HG03378 (cell line): ENCODE results near the gene MBD5.
A peak's percentile ranks its signal among the peaks of the same experiment; 100 is the strongest.

Source experiments
- ATAC-seq: cut with Tn5 transposase; IDR thresholded peaks from one replicate; pipeline ENCODE4 v1.9.1; 2021; ENCODE audit warnings: mild to moderate bottlenecking, moderate library complexity; ENCODE audit not compliant: unreplicated experiment

MBD5 gene

DNA sequence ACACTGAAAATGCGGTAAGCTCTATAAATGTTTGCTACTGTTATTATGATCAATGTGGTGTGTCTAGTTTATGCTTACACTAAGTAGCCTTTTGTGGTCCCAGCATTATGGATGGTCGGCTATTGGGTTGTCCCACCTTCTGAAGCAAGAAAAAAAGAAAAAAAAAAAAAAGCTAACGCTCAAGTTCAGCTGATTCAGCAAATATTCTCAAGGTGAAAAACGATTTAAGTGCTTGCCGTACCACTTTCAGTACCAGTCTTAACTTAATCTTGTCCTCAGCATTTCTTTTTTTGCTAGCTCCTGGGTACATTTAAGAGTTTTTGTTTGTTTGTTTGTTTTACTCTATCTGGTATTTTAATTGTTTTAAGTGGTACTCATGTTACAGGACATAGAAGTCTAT, 87.5 kb downstream of the MBD5 start:
- no peak for ATAC-seq

DNA sequence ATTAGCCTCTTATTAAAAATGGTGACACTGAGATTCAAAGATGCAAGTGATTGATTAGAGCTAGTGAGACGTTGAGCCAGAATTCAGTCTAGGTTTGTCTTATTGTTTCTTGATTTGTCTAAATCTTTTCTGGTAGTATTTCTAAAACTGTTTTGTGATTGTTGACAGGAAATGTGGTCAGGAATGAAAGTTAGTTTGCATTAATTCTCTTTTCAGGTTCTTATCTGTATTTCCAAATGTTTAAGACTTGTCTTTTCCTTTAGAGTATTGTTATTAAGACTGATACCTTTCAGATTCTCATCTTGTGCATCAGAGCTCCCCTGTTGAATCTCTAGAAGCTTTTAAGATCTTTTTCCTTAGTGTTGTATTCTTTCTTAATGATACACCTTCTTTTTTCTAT, 89.3 kb downstream of the MBD5 start:
- no peak for ATAC-seq

DNA sequence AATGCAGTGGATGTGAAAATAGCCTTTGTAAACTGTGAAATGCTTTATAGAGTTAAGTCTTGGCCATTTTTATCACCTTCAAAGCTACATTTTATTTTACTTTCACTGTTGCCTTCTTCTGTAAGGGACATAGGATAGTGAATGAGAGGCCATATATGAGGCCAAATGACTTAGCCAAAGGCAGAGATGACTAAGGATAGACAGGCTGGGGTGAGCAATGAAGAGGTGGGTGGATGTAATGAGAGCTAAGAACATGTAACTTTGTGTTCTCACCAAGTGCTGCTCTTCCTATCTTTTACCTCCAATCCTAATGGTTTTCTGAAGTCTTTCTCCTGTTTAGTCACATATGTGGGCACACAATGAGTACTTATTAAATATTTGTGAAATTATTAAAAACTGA, 101.9 kb downstream of the MBD5 start:
- no peak for ATAC-seq

DNA sequence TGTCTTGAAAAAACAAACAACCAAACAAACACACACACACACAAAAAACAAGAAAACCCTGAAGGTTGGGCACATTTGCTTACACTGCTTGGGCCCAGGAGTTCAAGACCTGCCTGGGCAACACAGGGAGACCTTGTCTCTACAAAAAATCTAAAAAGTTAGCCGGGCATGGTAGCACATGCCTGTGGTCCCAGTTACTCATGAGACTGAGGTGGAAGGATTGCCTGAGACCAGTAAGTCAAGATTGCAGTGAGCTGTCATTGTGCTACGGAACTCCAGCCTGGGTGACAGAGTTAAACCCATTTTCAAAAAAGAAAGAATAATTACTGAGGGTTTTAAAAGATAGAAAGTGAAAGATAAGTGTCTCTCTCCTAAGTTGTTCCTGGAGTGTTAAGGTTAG, 103.4 kb downstream of the MBD5 start:
- ATAC-seq, result no peak

DNA sequence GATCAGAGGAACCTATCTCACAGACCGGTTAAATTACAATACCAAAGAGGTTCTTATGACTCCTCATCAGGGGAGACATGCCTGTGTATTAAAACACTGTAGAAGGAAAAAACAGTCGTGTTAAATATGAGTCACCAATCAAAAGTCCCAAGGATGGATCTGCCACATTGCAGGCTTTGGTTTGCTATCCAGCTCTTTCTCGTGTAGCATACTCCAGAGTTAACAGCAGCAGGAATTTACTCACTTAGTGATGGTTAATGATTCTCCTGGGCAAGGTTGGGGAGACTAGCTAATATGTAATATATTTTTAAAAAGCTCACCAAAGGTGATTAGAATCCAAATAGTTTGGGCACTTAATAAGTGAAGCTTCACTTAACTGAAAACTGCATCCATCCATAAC, 109.7 kb downstream of the MBD5 start:
- peak; percentile 47 for ATAC-seq

DNA sequence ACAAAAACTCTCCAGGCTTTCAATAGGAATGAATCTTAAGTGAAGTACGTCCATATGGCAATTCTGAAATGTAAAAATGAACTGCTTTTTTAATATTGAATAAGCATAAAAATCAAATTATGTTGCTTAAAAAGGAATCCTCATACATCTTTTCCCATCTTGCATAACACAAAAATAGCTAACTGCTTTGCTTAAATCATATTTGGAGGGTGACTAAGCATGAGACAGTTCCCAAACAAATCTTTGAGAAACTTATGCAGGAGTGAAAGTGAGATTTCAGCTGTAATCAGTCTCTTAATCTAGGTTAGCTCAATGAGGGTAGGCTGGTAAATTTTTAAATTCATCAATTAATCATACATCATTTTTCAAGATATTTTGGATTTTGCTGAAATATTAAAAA, 111.5 kb downstream of the MBD5 start:
- no peak for ATAC-seq

DNA sequence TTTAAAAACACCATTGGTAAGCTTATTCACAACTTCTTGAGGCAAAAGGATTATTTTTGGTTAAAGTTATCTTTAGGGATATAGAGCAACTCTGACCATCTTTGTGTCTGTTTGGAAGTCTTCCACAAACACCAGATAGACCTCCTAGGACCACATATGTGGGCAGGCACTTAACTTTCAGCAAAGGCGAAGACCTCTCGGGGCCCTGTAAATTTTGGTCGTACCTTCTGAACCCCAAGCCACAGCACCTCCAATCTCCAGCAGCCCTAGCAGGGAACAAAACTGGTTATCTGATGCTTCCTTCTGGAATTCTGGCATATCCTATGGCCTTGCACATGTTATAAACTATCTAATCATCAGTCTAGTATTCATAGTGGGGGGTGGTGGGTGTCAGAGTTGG, 114.8 kb downstream of the MBD5 start:
- ATAC-seq, result no peak

DNA sequence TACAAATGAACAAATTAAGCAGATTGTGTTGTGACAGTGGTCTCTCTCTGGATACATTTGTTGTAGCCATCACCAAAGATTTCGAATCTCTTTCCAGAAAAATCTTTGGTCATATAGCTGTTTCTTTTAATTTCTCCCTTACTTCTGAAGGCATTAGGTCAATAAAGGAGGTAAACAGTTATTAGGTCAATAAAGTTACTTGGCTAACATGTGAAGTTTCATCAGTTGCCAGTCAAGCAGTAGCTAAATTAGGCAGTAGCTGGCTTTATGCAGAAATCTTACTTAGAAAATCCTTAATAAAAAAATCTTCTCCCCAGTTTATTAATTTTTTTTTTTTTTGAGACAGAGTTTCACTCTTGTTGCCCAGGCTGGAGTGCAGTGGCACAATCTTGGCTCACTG, 115.5 kb downstream of the MBD5 start:
- ATAC-seq, result no peak

DNA sequence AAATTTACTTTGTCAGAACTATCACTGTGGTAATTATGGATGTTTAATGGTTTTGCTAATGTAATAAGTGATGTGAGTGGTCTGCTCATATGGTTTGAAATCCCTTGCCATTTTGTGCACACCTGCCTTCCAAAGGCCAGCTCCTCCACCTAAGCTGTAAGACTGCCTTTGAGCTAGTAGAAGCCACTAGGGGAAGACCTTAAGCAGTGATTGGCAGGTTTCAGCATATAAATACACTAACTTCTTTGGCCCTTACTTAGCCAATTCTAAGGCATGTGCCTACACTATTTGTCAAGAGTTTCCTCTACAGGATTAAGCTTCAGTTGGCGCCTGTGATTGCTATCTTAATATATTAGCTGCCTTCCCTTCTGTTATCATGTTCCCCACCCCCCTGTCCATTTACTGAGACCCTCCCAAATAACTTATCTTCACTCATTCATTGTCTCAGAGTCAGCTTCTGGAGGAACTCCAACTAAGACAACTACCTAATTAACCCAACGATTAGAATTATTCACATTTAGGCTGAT, 141.1 kb downstream of the MBD5 start:
- ATAC-seq, result no peak

DNA sequence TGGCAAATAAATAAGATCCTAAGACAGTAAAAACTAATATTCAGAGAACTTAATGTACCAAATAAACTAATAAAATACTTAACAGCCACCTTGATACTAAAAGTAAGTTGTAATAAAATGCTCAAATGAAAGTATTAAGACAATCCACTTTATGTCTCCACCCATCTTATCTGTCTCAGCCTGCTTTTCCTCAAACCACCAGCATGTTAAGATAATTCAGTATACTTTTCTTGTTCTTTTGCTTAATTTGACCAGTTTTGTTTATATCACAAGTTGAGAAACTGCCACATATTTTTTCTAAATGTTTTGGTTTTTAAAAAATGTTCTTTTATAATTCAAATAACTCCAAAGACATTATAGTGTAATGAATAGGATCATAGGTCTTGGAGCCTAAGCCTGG, 142.0 kb downstream of the MBD5 start:
- ATAC-seq, result no peak

DNA sequence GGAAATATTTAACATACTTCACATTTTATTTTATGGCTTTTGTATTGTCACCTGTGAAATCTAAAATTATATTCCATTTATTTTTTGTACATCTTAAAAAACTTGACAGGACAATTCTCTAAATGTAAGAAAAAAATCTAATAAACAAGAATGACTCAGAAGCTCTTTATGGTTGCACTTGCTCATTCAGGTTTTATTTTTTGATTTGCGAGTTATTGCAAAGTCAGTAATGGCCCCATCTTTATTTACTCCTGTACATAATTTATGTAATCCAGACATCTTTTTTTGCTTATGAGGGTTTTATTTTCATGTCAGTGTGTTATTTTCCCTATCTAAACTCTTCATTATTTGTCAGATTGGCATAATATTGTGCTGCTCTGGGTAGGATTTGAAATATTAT, 145.1 kb downstream of the MBD5 start:
- no peak for ATAC-seq

DNA sequence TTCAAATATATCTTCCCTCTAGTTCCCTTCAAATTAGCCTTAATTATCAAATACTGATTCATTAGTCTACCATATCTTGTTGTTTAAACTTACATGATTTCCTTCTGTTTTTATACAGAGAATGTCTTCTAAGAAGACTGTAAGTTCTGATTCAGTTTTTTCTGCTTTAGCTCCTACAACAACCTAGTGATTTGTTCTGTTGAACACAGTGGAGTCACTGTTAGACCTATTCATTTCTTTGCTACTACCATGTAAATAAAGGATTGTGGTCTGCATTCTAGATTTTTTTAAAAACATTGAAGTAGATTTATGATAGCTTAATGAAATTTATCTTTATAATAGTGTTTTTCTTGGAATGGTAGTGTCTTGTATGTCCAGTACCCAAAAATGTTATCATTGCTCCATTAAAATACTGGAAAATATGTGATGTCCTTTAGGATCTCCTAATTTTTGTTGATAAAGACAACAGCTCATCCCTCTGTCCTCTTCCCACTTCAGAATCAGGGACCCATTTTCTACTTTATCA, 146.4 kb downstream of the MBD5 start:
- ATAC-seq, result no peak

DNA sequence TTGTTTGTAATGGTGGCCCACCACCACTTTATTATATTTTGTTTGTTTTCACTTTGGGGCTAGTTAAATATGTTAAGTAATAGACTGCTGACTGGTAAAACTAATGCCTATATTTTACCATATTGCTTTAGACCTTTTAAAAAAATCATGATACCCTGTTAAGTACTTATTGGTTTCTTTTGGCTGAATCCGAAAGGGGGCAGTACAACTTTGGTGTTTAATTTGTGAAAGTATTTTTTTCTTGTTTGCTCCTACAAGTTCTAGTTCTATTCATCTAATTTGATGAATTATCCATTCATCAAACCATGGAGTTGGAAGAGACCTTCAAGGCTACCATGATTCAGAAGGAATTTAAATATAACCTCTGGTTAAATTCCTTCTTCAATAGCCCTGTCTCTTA, 147.0 kb downstream of the MBD5 start:
- ATAC-seq, result no peak

DNA sequence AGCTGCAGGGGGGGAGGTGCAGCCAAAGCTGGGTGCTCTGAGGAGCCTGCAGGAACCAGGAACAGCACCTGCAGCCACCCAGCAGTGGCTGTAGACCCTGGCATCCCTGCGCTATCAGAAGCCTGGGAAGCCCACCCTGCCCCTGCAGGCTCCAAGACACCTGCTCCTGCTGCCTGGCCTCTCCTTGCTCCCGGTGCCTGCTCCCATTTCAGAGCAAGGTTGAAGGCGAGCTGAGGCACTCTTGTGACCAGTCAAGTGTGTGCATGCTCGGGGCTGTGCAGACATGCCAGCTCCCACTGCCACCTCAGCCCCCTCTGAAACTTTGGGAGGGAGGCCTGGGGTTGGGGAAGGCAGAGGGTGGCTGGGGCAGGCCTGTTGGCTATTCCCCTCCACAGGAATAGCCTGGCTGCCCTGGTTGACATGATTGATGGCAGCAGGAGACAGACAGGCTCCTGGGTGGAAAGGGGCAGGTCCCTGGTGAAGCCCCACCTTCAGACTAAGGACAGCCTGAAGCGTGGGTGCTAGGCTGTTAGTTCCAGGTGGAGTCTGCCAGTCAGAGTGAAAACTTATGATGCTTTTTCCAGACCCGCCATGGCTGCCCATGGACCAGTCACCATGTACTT, 151.4 kb downstream of the MBD5 start:
- ATAC-seq, result no peak

DNA sequence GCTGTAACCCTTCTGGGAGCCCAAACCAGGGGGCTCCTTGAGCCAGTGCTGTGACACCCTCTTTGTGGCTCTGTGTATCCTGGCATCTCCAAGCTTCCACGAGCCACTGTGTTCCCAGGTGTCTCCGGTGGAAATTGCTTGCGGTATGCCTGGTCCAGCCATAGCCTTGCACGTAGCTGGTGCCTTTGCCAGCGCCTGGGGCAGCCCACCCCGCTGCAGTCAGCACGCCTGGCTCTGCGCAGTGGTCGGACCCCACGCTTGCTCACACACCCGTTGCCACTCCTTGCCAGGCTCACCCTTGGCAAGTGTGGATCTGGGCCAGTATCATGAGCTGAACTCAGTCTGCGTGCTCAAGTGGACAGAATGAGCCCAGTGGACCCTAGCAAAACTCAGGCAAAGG, 152.3 kb downstream of the MBD5 start:
- ATAC-seq, result no peak

DNA sequence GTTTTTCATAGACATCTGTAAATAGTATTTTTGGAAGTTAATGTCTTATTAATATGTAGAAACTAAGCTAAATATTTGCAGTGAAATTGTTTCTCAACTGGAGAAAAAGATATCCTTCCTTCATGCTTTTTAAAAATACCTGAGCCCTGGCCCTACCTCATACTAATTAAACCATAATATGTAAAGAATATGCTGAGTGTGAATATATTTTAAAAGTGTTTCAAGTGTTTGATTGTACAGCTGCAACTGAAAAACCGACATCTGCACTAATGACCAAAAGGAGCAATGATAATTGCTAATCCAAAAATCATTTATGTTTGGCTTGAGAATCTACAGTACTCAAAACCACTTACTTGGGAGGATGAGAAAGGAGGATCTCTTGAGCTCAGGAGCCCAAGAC, 156.7 kb downstream of the MBD5 start:
- no peak for ATAC-seq

DNA sequence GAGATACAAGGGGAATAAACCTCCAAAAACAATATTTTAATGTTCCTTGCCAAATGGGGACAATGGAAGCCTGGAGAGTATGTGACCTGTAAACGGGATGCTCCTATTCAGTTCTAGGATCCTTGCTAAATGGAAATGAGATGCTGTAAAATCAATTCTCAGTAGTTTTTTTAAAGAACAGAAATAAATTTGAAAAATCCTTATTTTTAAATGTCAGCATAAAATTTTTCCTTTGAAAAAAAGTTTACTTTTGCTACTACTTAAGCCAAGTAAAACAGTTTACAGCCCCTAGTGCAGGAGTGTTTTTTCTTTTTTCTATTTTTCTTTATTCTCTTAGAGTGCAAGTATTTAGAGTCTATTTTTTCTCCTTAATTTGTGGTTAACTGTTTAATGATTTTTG, 158.8 kb downstream of the MBD5 start:
- ATAC-seq, result no peak

DNA sequence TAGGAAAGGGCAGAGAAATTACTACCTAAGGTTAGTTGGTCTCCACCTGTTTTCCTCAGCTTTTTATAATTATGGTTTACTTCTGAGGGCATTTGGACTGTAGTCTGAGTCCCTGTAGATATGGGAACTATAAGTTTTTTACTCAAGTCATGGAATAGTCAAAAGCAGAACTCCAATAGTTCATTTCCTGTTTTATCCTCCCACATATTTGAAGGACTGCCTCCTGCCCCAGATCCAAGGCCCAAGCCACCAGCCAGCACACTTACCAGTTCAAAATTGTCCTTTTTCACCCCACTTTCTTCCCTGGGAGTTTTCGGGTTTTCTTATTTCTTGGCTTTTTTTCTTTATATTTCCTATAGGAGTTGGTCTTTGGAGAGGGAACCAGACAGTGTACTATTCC, 164.1 kb downstream of the MBD5 start:
- ATAC-seq, result no peak

DNA sequence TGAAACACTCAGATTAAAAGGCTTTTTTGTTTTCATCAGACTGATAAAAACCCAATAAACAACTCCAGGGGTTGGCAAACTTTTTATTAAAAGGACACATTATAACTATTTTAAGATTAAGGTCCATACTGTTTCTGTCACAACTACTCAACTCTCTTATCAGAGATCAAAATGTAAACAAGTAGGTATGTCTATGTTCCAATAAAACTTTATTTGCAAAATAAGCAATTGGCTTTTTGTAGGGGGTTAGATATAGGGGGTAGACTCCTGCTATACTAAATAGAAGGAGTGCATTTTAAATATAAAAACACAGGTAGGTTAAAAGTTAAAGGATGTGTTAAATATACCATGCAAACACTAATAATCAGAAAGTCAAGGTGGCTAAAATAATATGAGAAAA, 174.0 kb downstream of the MBD5 start:
- no peak for ATAC-seq

DNA sequence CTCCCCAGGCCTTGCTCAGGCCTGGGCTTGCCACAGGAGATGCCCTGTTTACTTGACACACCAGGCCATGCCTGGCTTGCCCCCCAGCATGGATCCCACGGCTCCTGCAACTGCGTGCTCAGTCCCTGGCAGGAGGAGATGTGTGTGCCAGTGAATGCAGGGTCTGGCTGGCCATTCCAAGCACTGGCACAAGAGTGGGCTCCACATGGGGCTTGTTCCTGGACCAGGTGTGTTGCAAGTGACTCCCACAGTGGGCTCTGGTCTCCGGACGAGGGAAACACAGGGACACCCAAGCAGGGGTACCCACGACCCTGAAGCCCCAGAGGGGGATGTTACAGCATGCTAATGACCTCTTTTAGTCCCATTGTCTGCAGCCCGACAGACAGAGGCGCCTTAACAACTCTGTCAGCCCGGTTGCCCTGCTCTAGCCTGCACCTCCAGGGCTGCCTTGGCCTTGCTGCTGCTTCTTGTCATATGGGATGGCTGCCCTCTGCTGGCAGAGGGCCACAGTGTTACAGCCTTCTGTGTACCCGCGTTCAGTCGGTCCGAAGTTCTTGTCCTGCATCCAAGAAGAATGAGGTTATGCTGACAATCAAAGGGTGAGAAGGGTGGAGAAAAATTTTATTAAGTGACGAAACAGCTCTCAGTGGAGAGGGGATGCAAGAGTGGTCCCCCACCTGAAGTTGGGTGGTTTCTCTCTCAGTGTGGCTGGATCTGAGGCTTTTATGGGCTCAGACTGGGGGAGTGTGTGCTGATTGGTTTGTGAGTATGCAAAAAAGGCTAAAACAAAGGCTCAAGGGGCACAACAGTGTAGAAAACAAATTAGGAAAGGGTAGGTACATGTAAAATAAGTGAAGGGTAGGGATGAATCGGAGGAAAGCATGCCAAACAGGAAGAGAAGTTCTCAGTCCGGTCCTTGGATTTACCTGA, 180.4 kb downstream of the MBD5 start:
- no peak for ATAC-seq

DNA sequence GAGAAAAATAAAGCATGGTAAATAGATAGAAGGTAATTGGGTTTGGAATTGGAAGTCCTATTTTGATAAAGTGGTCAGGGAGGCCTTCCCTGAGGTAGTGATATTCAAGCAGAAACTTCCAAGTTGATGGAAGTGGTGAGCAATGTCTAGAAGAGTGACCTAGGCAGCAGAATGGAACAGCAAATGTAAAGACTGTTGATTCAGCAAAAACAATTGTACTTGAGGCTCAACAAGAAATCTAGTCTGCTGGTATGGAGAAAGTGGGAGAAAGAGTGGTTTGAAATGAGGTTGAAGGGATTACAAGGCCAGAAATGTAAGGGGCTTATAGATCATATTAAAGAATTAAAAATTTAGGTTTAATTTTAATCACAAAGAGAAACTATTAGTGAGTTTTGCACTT, 181.3 kb downstream of the MBD5 start:
- no peak for ATAC-seq

DNA sequence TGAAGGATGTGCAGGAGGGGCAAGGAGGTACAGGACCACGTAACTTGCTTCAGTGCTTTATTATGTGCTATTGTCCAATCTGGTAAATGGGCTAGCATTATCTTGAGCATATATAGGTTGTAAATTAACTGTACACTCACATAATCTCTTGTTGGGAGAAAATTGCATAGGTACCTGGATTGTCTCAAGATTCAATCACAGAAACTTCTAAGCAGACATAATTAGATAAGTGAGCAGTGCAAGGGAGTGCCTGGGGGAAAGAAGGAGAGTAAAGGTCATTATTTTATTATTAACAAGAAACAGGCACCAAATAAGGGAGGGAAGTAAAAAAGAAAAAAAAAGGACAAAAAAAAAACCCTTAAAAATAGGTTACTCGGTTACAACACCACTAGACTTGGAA, 186.2 kb downstream of the MBD5 start:
- no peak for ATAC-seq
